Measurements from ENCODE around the gene KDM2B. TPM values are rescaled to one million over a fixed set of nuclear protein-coding genes. Genes with fewer than 3 reads are reported as not detected.

KDM2B gene
- total and polyA plus RNA-seq, 2 experiments from 2014 or later, result 59.4 to 161 TPM

- Histone ChIP-seq H3F3A (replicated peaks; ENCODE audit: low read depth) (peaks cover 20% of the 10 kb centered on the region), H3K27me3 (ENCODE audit: insufficient read depth) (no peaks in the 10 kb centered on the region), H4K20me1 (replicated peaks; ENCODE audit: insufficient read depth) (peaks cover 26% of the 10 kb centered on the region), H2AFZ (no peak overlapping the region), H3K4me2 (no peak overlapping the region), H3K79me2 (replicated peaks; ENCODE audit: insufficient read depth) (no peaks in the 10 kb centered on the region; the same call in 1 of the 2 replicates), H3K27ac (ENCODE audit: low read depth) (no peak overlapping the region), H3K36me3 (ENCODE audit: insufficient read depth) (peaks cover 53% of the 10 kb centered on the region), H3K4me3 (no peak overlapping the region), H3K4me1 (ENCODE audit: insufficient read depth) (no peaks in the 10 kb centered on the region), H3K9me2 (ENCODE audit: insufficient read depth) (no peaks in the 10 kb centered on the region)
- Mint-ChIP-seq H3K27ac (no peak overlapping the region), H3K4me1 (no peaks in the 10 kb centered on the region), H3K9me3 (no peaks in the 10 kb centered on the region), H3K4me3 (no peak overlapping the region), H3K27me3 (ENCODE audit: insufficient read depth, low read depth, poor library complexity) (peaks cover 5% of the 10 kb centered on the region), H3K36me3 (ENCODE audit: low read depth) (peaks cover 97% of the 10 kb centered on the region)
- TF ChIP-seq POLR2AphosphoS5 (IDR thresholded peaks at IDR 0.05; ENCODE audit: low read depth) (peak; percentile 8; the same call in 1 of the 2 replicates), NANOG (IDR thresholded peaks at IDR 0.05; ENCODE audit: borderline replicate concordance) (no peak)
- DNase-seq (ENCODE audit: low spot score) (no peak), ATAC-seq (no peak)
These were observed 156.9 kb downstream of the KDM2B start for GRCh38 chr12:121423682-121424623.

DNA sequence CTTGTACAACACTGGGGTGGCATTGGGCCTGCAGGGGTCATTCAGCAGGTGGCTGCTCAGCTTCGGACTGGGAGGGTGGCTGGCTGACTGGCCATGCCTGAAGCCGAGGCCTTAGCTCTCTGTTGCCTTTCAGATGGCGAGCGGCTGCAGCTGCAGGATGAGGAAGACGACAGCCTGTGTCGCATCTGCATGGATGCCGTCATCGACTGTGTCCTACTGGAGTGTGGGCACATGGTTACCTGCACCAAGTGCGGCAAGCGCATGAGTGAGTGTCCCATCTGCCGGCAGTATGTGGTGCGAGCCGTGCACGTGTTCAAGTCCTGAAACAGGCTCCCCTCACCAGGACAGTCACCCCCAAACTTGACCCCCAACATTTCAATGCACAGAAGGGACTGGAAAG lies 157.6 kb downstream of the KDM2B start:
- H3K27ac ChIP-seq (ENCODE audit: low read depth), result peak overlapping the region; percentile 10; the same call in 1 of the 2 replicates
- no peaks in the 10 kb centered on the region for H3K27me3 ChIP-seq (ENCODE audit: insufficient read depth)
- no peaks in the 10 kb centered on the region; the same call in 1 of the 2 replicates for H3K79me2 ChIP-seq (replicated peaks; ENCODE audit: insufficient read depth)
- no peak overlapping the region for H3K4me3 Mint-ChIP-seq
- H3K27ac Mint-ChIP-seq, result no peak overlapping the region
- ATAC-seq (no peak), DNase-seq (ENCODE audit: low spot score) (no peak)
- H3K27me3 Mint-ChIP-seq (ENCODE audit: insufficient read depth, low read depth, poor library complexity), result peaks cover 5% of the 10 kb centered on the region
- no peak overlapping the region for H2AFZ ChIP-seq
- no peak overlapping the region for H3K4me3 ChIP-seq
- no peaks in the 10 kb centered on the region for H3K9me2 ChIP-seq (ENCODE audit: insufficient read depth)
- H3K4me2 ChIP-seq, result no peak overlapping the region
- peaks cover 46% of the 10 kb centered on the region for H3K36me3 ChIP-seq (ENCODE audit: insufficient read depth)
- no peak for TF ChIP-seq ZNF462 (CRISPR knock-in tag; IDR thresholded peaks at IDR 0.05)
- TF ChIP-seq POLR2AphosphoS5 (IDR thresholded peaks at IDR 0.05; ENCODE audit: low read depth), result peak; percentile 49
- TF ChIP-seq ZNF331 (CRISPR knock-in tag; IDR thresholded peaks at IDR 0.05; ENCODE audit: low read depth), result no peak
- no peak for TF ChIP-seq NANOG (IDR thresholded peaks at IDR 0.05; ENCODE audit: borderline replicate concordance)
- TF ChIP-seq JUNB (IDR thresholded peaks at IDR 0.05; ENCODE audit: unreplicated experiment), result no peak
- no peak for TF ChIP-seq STAT1 (IDR thresholded peaks at IDR 0.05; ENCODE audit: unreplicated experiment)
- TF ChIP-seq ETS1 (IDR thresholded peaks at IDR 0.05), result no peak
- TF ChIP-seq, protein P1, sequence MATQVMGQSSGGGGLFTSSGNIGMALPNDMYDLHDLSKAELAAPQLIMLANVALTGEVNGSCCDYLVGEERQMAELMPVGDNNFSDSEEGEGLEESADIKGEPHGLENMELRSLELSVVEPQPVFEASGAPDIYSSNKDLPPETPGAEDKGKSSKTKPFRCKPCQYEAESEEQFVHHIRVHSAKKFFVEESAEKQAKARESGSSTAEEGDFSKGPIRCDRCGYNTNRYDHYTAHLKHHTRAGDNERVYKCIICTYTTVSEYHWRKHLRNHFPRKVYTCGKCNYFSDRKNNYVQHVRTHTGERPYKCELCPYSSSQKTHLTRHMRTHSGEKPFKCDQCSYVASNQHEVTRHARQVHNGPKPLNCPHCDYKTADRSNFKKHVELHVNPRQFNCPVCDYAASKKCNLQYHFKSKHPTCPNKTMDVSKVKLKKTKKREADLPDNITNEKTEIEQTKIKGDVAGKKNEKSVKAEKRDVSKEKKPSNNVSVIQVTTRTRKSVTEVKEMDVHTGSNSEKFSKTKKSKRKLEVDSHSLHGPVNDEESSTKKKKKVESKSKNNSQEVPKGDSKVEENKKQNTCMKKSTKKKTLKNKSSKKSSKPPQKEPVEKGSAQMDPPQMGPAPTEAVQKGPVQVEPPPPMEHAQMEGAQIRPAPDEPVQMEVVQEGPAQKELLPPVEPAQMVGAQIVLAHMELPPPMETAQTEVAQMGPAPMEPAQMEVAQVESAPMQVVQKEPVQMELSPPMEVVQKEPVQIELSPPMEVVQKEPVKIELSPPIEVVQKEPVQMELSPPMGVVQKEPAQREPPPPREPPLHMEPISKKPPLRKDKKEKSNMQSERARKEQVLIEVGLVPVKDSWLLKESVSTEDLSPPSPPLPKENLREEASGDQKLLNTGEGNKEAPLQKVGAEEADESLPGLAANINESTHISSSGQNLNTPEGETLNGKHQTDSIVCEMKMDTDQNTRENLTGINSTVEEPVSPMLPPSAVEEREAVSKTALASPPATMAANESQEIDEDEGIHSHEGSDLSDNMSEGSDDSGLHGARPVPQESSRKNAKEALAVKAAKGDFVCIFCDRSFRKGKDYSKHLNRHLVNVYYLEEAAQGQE (IDR thresholded peaks at IDR 0.05; ENCODE audit: unreplicated experiment), result no peak
- no peak for TF ChIP-seq ZNF114 (CRISPR knock-in tag; IDR thresholded peaks at IDR 0.05)
- peaks cover 93% of the 10 kb centered on the region for H3K36me3 Mint-ChIP-seq (ENCODE audit: low read depth)
- H3K4me1 ChIP-seq (ENCODE audit: insufficient read depth), result no peaks in the 10 kb centered on the region
- H3F3A ChIP-seq (replicated peaks; ENCODE audit: low read depth), result peaks cover 18% of the 10 kb centered on the region
- no peaks in the 10 kb centered on the region for H3K4me1 Mint-ChIP-seq
- H4K20me1 ChIP-seq (replicated peaks; ENCODE audit: insufficient read depth), result peaks cover 27% of the 10 kb centered on the region
- H3K9me3 Mint-ChIP-seq, result no peaks in the 10 kb centered on the region

Data from GM23338 (cell line).